HG03460 (cell line): ENCODE data around the gene RASL12.

Experiments used
- ATAC-seq: cut with Tn5 transposase; IDR thresholded peaks from one replicate; pipeline ENCODE4 v1.9.1; 2021; ENCODE audit not compliant: unreplicated experiment

RASL12 gene

GRCh38 chr15:65092911-65093792 is 25.4 kb upstream of the RASL12 start:
- ATAC-seq: no peak

DNA sequence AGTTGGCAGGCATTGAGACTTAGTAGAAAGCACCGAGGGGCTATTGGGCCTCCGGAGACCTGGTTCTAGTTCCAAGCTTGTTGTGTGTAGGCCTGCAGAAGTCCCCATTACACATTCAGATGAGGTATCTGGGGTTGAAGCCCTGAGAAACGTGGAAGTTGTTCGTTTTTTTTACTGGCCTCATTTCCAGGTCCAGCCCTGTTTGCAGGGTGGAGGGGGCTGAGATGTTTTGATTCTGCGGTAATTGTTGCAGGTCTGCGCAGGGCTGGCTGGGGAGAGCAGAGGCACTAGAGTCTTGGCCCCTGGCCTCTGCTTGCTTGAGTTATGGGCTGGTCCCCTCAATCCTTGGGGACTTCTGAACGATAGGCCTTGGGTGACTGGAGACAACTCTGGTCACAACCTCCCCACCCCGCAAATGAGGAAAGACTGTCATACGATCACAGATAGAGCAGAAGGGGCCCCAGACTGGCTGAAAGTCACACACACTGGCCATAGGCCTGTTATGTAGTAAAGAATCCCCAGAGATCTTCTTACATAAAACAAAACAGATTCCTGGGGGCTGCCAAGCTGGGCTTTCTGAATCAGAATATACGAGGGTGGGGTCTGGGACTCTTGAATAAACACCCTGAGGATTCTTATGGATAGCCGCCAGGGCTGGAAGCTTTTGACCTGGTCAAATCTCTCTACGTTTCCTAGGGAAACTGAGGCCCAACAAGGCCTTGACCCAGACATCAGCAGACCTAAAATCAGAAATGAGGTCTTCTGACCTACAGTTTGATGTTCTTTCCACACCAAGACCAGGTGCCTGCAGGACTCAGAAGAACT is 24.4 kb upstream of the RASL12 start:
- no peak for ATAC-seq

- no peak for ATAC-seq
Measured at GRCh38 chr15:65089206-65089824, 21.5 kb upstream of the RASL12 start.

DNA sequence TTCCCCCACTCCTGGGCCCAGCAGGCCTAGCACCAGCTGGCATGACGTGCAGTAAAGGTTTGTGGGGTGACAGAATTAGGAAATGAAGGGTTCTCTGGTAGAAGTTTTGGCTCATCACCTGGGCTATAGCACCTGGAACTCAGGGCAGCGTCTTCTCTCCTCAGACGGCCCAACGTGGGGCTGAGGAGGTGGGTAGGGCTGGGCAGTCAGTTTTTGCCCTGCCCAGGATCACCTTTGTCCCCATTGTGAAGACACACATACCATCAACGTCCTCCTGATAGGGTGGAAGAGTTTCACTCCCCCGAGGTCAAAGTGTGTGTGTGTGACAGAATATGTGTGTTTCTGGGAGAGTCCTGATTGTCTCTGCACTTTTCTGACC is 20.8 kb upstream of the RASL12 start:
- no peak for ATAC-seq

GRCh38 chr15:65087873-65088642 is 20.3 kb upstream of the RASL12 start:
- no peak for ATAC-seq

GRCh38 chr15:65087411-65087810 is 19.6 kb upstream of the RASL12 start:
- ATAC-seq: no peak

- no peak for ATAC-seq
Measured at GRCh38 chr15:65086680-65087111, 18.9 kb upstream of the RASL12 start.

GRCh38 chr15:65085990-65086679 is 18.3 kb upstream of the RASL12 start:
- ATAC-seq: no peak

DNA sequence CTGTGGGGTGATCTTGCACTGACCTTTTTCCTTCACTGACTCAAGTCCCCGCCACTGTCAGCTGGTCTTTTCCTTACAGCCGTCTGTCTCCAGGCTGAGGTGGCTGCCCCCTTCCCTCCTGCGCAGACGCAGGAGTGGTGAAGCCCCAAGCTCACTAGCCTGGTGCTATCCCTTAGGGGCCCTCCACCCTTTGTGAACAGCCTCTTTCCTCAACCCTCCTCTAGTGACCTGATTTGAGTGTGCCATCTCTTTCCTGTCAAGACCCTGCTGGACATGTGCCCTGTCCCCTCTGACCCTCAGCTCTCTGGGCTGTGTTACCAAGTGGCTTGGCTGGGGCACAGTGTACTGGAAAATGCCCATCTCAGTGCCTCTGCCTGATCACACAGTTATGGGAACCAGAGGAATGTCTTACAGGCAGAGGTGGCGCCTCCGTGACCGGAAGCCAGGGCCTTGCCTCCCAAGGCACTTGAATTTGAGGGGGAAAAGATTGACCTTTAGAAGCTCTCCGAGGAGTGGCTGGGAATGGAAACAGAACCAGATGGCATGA is 17.5 kb upstream of the RASL12 start:
- ATAC-seq: no peak

DNA sequence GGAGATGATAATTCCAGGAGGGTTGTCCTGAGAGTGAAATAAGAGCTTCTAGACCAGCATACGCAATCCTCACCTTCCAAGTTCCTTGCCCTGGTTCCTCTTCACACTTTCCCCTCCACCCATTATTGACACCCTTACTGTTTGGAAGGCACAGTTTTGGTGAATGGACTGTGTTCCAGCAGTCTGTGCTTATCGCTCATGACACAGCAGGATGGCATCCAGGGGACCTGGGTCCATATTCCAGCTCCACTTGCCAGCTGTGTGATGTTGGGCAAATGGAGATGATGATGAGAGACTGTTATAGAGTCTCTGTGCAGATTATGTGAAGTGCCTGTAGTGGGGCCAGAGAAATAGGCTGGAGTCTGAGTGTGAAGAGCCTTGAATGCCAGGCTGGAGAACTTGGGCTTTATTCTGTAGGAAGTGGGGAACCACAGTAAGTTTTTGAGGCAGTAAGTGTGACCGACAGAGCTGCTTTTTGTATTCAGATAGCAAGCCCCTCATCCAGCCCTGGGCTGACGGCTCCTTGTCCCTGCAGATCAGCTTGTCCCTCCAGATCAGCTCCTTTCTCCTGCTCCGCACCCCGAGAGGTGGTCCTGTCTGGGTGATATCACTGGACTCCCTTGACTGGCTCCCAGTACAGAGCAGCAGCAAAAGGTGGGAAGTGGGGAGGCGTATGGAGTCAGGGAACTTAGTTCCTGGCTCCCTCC is 16.9 kb upstream of the RASL12 start:
- no peak for ATAC-seq

- ATAC-seq: no peak
Measured at GRCh38 chr15:65083262-65083701, 15.5 kb upstream of the RASL12 start.

- ATAC-seq: no peak
Measured at GRCh38 chr15:65082303-65082953, 14.6 kb upstream of the RASL12 start.

- ATAC-seq: no peak
Measured at GRCh38 chr15:65081758-65082157, 14.0 kb upstream of the RASL12 start.

- no peak for ATAC-seq
Measured at GRCh38 chr15:65081270-65081669, 13.5 kb upstream of the RASL12 start.

- ATAC-seq: no peak
Measured at GRCh38 chr15:65079580-65079979, 11.8 kb upstream of the RASL12 start.

DNA sequence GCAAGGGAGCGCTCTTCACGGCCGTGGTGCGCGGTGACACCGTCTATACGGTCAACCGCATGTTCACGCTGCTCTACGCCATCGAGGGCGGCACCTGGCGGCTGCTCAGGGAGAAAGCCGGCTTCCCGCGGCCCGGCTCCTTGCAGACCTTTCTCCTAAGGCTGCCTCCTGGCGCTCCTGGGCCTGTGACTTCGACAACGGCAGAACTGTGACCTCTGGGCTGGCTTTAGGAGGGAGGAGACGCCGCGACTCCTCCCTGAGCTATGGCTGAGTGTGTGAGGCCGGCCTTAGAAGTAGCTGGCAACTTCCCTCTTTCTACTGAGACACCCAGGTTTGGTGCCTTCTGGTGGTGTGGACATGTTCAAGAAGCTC is 10.2 kb upstream of the RASL12 start:
- no peak for ATAC-seq

DNA sequence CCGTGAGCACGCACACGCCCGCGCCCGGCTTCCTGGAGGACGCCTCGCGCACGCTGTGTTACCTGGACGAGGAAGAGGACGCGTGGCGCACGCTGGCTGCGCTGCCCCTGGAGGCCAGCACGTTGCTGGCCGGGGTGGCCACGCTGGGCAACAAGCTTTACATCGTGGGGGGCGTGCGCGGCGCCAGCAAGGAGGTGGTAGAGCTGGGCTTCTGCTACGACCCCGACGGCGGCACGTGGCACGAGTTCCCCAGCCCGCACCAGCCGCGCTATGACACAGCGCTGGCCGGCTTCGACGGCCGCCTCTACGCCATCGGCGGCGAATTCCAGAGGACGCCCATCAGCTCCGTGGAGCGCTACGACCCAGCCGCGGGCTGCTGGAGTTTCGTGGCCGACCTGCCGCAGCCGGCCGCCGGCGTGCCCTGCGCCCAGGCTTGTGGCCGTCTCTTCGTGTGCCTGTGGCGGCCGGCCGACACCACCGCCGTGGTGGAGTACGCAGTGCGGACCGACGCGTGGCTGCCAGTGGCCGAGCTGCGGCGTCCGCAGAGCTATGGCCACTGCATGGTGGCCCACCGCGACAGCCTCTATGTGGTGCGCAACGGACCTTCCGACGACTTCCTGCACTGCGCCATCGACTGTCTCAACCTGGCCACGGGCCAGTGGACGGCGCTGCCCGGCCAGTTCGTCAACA is 9.6 kb upstream of the RASL12 start:
- ATAC-seq: no peak
